Ecto neural progenitor cell (in vitro differentiated cells): ENCODE data around the gene GABBR2.

Experiments
- DNase-seq: peaks from one replicate; pipeline ENCODE4 v3.0.0-alpha.2; 2018; ENCODE audit warnings: low spot score

Gene GABBR2

GRCh38 chr9:98634685-98635336 is 73.9 kb downstream of the GABBR2 start:
- no peak for DNase-seq

DNA sequence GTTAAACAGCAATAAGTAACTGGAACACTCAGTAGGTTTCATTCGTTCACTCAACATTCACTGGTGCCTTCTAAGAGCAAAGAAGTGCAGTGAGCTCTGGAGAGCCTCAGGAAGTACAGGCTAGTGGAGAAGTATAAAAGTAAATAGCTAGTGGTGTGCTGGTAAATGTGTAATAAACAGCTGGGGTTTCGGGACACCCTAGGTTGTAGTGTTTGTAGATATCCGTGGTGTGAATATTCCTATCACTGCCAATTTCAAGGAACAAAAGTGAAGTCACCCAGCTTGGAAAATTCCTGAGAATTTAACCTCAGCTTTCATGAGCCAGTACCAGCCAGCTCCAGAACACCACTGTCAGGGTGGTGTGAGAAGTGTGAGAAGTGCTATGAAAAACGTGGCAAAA is 75.9 kb downstream of the GABBR2 start:
- no peak for DNase-seq

- DNase-seq: no peak
These were observed 81.4 kb downstream of the GABBR2 start for GRCh38 chr9:98627296-98627695.

GRCh38 chr9:98625728-98626127 is 83.0 kb downstream of the GABBR2 start:
- DNase-seq: no peak

DNA sequence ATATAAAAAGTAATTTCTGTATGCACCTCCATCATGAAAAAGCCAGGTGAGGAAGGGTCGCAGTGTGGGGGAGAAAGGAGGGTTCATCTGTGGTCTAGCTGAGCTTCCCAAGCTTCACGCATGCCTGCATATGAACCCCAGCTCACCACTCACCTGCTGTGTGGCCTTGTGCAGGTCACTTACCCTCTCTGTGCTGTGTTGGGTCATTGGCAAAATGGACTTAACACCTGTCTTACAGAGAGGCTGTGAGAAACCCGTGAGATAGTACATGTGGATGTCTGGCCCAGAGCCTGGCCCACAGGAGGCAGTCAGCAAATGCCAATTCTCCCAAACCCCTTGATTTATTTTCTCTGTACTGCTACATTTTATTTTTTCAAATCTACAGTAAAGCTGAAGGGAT is 88.9 kb downstream of the GABBR2 start:
- no peak for DNase-seq

DNA sequence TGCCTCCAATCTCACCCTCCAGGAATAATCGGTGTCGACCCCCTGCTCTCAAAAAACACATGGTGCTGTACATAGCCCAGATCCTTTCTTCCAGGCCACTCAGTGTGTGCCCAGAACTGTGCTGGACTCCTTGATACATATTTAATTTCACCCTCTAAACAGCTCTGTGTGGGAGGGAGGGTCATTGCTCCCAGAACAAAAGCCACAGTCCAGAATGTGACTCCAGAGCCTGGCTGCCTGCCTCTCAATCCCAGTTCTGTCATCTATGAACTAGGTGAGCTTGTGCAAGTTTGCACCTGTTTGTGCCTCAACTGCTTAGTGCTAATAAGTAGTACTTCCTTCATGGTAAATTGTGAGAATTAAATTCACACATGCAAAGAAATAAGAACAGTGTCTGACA is 93.1 kb downstream of the GABBR2 start:
- DNase-seq: no peak

DNA sequence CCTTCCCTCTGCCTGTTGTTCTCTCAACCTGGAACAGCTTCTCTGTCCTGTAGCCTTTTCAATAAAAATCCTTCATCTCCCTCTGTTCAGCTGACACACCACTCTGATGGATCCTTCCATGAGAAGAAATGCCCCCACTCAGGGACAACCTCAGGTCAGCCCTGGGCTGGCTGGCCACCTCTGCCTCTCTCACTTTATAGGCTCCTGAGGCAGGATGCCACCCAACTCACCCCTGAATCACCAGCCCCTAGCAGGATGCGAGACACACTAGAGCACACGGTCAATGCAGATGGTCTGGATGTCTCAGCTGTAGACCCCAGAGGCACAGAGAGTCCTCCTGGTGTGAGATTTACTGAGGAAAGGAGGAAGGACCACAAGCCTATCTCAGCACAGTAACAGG is 93.8 kb downstream of the GABBR2 start:
- DNase-seq: no peak

DNA sequence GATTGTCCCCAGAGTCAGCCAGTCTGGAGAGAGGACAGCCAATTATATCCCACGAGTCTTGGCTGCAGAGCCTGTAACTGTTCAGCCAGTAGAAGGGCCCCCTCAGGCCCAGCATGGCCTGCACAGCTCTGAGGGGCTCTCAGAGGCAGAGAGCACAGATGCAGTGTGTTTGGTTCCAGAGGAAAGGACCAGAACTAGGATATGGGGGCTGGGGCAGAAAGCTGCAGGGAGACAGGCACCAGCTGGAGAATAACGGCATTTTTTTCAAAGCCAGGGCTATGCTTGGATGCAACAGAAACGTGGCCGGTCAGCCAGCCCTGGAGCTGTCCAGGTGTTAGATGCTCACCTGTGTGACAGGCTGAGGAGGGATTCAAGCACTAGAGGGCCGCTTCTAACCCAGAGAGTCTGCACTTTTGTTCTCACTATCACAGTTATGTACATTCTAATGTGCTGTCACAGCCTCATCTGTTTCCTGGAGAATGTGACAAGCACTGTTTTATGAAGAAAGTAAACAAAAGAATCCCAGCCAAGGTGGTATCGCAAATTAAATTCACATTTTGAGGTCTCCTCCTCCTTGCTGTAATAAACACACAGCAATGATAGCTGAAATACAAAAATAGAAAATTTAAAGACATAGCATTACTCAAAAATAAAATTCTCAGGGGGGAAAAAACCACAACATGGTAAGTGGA is 96.5 kb downstream of the GABBR2 start:
- DNase-seq: no peak

GRCh38 chr9:98611319-98611718 is 97.4 kb downstream of the GABBR2 start:
- no peak for DNase-seq

GRCh38 chr9:98610711-98611110 is 98.0 kb downstream of the GABBR2 start:
- DNase-seq: no peak

DNA sequence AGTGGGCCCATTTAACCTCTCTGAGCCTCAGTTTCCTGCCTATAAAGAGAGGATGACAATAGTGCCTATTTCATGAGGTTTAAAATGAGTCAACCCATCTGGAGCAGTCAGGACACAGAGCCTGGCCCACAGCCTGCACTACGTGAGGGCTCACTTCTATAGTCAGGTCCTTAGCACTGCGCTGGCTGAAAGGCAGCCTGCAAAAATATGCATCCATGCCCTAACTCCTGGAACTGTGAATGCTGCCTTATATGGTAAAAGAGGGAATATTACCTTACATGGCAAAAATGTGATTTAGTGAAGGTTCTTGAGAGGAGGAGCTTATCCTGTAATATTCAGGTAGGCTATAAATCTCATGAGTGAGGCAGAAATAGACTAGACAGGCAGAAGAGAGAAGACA is 98.5 kb downstream of the GABBR2 start:
- DNase-seq: no peak

- no peak for DNase-seq
These were observed 99.1 kb downstream of the GABBR2 start for GRCh38 chr9:98609646-98610045.

DNA sequence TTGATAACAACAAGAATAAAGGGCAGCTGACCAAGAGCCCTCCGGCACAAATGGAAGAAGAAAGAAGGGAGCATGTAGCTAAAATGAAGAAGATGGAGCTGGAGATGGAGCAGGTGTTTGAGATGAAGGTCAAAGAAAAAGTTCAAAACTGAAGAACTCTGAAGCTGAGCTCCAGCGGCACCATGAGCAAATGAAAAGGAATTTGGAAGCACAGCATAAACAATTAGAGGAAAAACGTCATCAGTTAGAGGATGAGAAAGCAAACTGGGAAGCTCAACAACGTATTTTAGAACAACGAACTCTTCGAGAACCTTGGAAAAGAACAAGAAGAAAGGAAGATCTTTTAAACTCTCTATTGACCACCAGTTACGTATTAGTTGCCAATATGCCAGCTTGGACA is 100.9 kb downstream of the GABBR2 start:
- no peak for DNase-seq

DNA sequence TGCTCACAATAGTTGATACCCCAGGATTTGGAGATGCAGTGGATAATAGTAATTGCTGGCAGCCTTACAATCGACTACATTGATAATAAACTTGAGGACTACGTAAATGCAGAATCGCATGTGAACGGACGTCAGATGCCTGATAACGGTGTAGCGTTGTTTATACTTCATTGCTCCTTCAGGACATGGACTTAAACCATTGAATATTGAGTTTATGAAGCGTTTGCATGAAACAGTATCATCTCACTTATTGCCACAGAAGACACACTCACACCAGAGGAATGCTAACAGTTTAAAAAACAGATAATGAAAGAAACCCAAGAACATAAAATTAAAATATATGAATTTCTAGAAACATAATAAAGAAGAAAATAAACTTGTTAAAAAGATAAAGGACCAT is 101.6 kb downstream of the GABBR2 start:
- no peak for DNase-seq

DNA sequence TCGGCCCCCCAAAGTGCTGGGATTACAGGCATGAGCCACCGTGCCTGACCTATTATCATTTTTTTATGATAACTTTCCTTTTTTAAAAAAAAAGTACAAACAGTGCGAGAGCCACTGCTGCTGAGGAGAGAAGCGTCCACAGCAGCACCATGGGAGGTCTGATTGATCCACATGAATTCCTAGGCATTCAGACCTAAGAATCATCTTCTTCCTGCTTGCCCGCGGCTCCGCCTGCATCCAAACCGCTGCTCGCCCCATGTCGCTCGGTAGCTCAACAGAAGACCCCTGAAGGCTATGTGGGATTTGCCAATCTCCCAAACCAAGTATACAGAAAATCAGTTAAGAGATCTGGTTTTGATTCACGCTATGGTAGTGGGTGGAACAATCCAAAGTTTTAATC is 102.0 kb downstream of the GABBR2 start:
- DNase-seq: no peak

- no peak for DNase-seq
These were observed 103.6 kb downstream of the GABBR2 start for GRCh38 chr9:98605116-98605515.

DNA sequence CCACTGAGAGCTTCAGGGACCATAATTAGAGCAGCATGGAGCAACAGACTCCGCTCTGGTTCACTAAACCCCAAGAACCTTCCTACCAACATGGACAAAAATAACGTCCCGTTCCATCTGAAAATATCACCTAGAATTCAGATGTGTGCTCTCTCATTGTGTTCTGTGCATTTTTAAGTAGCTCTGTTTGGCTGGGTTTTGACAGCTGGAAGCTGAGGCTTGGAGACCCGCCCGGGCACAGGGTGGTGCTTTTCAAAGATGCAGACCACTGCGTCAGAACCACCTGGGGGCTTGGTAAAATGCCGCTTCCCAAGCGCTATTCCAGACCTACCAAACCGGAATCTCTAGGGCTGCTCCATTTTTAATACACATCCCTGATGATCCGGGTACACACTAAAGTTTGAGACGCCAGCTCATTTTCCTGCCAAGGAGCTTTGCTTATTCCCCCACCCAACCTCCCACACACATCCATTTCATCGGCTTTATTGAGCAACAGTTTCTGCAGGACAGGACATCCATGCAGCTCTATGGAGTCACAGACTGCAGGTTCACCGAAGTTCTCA is 104.8 kb downstream of the GABBR2 start:
- DNase-seq: no peak

GRCh38 chr9:98602839-98603500 is 105.8 kb downstream of the GABBR2 start:
- no peak for DNase-seq

DNA sequence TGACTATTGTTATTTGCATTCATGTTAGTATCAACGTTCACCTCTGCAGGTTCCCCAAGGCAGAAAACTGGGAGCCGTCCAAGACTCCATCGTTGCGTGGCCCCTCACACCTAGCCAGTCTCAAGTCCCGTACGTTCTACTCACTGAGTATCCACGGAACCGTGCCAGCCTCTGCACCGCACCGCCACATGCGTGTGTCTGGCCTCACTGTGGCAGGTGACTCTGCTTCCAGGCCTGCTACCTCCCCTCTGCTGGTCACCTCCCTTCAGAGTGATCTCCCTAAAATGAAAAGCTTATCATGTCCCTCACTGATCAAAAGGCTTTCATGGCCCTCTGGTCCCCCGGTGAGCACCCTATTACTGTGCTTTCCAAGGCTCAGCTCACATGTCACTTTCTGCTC is 108.1 kb downstream of the GABBR2 start:
- no peak for DNase-seq

GRCh38 chr9:98599566-98600216 is 109.0 kb downstream of the GABBR2 start:
- no peak for DNase-seq

GRCh38 chr9:98598861-98599260 is 109.9 kb downstream of the GABBR2 start:
- no peak for DNase-seq

DNA sequence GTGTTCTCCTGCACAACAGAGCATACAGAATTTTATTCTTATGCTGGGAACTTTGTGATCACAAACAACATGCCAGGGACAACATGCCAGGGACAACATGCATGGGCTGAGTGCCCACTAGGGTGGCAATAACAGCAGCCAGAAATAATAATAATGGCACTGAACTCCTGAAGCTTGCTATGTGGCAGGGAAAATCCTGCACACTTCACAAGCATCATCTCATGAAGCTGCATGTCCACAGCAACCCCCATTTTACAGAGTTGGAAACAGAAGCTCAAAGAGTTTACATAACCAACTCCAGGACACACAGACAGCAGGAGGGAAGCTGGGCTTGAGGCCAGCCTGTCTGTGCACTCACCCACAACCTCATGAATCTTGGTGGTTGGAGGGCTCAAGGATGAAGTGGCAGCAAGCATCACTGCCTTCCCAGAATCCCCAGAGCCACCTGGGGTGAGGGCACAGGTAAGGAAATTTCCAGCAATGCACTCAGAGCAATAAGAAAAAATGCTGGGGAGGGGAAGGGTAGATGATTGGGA is 111.4 kb downstream of the GABBR2 start:
- DNase-seq: no peak
